NCI-H748 treated with DMSO at 0.1 percent for 48 hours (cell line): ENCODE measurements around the gene SLC6A8.
"Not testable (repeated sequence)": the region's sequence is repeated elsewhere in the genome, so short reads cannot be mapped to it uniquely, and the experiment has no call there.

Experiments
- DNase-seq: peaks from one replicate; lab custom pipeline; 2025; lab: John Stamatoyannopoulos, UW

The SLC6A8 gene

GRCh38 chrX:153693216-153694086 is 5.7 kb downstream of the SLC6A8 start:
- no peak for DNase-seq

- not testable (repeated sequence) for DNase-seq
Measured at GRCh38 chrX:153694256-153694655, 6.5 kb downstream of the SLC6A8 start.

DNA sequence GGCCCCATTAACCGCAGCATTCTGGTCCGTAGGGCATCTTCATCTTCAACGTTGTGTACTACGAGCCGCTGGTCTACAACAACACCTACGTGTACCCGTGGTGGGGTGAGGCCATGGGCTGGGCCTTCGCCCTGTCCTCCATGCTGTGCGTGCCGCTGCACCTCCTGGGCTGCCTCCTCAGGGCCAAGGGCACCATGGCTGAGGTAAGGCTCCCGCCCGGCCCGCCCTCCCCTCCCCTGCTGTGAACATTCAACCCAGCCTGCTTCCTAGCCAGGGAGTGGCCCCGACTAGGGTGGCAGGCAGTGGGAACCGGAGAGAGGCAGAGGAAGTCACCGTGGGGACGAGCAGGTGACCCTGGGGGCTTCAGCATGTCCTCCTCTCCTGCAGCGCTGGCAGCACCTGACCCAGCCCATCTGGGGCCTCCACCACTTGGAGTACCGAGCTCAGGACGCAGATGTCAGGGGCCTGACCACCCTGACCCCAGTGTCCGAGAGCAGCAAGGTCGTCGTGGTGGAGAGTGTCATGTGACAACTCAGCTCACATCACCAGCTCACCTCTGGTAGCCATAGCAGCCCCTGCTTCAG is 7.1 kb downstream of the SLC6A8 start:
- no peak for DNase-seq

DNA sequence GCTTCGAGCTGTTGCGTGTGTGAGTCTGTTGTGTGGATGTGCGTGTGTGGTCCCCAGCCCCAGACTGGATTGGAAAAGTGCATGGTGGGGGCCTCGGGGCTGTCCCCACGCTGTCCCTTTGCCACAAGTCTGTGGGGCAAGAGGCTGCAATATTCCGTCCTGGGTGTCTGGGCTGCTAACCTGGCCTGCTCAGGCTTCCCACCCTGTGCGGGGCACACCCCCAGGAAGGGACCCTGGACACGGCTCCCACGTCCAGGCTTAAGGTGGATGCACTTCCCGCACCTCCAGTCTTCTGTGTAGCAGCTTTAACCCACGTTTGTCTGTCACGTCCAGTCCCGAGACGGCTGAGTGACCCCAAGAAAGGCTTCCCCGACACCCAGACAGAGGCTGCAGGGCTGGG is 8.4 kb downstream of the SLC6A8 start:
- DNase-seq, result no peak

- DNase-seq, result not testable (repeated sequence)
Measured at GRCh38 chrX:153696538-153696937, 8.8 kb downstream of the SLC6A8 start.

DNA sequence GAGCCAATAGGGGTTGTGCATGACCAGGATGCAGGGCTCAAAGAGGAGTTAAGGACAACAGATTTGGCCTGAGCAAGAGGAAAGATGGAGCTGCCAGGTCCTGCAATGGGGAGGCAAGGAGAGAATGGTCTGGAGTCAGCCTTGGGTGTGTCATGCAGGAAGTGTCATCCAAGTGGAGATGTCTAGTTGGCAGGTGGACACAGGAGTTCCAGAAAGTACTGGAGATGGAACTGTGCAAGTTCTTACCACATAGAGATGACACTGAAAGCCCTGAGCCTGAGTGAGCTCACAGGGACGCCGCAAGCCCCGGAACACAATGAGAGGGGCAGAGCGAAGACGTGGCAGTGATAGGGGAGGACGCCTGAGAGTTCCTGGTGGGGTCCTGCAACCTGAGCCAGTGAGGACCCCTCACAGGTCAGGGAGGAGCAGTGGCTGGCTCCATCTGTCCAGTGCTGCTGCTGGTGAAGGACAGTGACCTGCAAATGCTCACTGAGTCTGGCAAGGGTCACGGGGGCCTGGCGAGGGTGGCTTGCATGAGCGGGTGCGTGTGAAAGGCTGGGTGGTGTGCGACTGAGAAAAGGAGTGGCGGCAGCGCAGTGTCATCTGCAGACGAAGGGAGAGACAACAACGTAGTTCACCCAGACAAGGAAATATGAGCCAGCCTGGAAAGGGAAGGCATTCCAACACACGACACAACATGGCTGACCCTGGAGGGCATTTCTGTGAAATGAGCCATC is 9.4 kb downstream of the SLC6A8 start:
- not testable (repeated sequence) for DNase-seq

DNA sequence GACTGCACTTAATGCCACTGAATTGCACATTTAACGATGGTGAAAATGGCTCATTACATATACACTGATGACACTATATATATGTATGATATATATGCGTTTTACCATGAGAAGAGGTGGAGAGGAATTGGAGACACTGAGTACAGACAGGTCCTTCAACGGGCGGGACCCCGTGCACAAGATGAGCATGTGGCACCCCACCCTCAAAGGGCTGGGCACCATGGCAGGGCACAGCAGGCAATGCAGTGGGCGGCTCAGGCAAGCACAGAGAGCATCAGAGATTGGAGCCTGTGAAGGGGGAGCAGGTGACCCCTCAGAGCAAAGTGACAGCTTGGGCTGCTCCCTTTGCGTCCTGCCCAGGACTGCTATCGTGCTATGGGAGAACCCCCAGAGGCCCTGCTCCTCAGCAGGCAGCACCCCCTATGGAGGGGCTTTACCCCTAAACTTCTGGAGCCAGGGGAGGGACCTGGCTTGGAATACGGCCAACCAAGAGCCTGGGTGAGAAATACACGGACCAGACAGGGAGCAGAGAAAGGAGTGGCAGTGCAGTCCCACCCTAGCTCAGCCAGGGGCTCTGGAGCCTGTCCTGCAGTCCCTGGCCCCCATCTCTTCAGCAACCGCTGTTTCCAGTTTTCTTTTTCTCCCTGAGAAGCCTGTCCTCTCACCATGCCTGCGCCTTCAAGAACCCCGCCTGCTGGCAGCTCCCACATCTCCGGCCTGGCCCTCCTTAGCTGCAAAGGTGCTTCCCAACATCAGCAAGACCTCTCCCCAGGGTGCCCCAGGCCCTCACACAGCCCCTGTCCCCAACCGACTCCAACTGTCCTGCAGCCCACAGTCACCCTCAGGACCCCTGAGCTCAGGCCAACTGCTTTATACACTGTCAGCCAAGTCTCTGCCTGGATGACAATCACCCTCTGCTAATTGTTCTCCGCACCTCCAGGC is 10.5 kb downstream of the SLC6A8 start:
- no peak for DNase-seq

DNA sequence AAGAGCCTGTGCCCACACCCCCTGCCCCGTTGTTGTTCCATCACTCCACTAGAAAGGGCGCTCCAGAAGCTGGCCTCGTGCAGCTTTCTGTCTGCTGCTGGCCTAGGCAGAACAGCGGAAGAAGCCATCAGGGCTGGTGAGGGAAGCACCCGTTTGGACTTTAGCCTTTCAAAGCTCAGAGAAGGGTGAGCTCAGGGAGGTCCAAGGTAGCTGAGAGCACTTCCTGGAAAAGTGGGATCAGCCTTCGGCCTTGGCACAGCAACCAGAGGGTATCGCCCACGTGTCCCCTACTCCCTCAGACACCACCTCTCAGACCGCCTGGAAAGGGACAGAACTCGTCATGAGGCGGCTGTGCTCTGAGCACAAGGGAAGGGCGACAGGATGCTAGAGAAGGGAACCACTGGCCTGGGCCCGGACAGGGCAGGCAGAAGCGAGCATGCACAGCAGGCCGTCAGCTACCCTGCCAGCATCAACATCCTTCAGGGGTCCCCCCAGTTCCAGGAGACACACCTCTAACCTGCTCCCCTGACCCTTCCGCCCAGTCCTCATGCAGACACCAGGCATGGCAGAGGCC is 11.6 kb downstream of the SLC6A8 start:
- not testable (repeated sequence) for DNase-seq

DNA sequence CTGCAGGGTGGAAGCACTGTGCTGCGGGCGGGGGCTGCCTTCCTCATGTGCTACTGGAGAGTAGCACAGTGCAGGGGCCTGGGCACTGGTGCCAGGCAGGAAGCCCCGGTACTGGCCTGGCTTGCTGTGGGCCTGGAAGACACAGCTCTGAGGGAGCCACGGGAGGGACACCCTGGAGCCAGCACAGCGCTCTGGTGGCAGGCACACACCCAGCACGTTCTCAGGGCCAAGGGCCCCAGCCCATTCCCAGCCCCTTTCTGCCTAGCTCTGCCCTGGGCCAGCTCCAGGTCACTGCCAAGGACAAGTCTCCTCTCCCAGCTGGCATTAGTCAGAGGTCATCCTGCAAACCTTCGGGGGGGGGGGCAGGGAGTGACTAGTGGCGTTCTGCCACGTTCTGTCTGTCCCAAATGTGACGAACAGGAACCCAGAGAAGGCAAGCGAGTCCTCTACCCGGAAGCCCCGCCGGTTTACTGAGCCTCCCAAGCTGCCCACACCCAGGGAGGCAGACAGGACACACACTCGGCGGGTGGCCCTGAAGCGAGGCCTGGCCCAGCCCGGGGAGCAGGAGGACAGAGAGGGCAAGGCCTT is 12.2 kb downstream of the SLC6A8 start:
- not testable (repeated sequence) for DNase-seq

DNA sequence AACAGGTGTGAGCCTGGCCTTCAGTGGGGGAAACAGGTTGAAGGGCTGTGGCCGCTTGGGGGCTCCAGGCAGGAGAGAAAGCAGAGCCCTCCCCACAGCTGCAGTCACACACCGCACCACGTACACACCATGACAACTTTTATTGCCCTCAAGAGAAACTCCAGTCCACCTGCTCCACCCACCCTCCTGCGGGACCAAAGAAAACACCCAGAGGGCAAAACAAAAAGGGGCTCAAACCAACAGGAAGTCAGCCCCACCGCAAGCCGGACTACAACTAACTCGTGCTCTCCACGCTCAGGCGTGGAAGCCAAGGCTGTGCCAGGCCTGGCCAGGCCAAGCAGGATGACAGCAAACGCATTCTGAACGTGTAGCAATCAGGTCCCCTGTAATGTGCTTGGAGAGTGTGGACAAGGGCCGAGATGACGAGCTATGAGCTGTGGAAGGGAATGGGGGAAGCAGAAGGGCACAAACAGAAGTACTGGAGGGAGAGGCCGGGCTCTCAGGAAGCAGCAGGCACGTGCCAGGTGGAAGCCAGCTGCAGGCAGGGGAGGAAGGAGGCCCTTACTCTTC is 12.7 kb downstream of the SLC6A8 start:
- DNase-seq, result no peak

DNA sequence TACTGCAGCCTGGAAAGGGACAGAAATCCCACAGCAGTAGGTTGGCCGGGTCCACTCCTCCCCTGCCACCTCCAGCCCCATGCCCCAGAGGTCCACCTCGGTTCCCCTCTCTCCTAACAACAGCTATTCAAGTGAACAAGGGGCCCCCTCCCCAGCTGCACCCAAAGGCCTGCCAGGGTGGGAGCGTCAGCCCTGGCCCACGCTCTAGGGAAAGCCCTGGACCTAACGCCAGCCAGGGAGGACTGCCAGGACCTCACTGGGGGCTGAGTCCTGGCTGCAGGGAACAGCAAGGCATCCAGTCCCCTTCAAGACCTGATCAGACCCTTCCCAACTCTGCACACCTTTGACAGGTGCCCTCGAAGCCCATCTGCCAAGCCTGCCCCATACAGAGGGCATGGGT is 13.2 kb downstream of the SLC6A8 start:
- DNase-seq, result no peak

DNA sequence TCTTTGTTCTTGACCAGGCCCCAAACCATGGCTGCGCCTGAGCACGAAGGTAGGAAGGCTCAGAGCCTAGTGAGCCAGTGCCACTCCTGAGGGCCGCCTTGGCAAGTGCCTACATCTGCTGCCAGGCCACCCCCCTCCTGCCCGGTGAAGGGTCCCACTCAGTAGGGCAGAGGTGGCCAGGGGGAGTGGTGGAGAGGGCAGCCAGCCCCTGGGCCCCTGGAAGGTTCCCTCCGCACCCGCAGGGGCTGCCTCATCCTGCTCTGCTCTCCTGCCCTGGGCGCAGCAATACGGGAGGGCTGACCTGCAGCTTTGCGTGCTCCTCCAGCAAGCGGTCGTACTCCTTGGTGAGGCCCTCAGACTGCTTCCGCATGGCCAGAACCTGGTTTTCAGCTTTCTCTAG is 14.0 kb downstream of the SLC6A8 start:
- no peak for DNase-seq

GRCh38 chrX:153702336-153703035 is 14.8 kb downstream of the SLC6A8 start:
- no peak for DNase-seq

- DNase-seq, result no peak
Measured at GRCh38 chrX:153703036-153703370, 15.3 kb downstream of the SLC6A8 start.

- DNase-seq, result no peak
Measured at GRCh38 chrX:153704021-153704526, 16.3 kb downstream of the SLC6A8 start.

GRCh38 chrX:153704631-153705402 is 17.1 kb downstream of the SLC6A8 start:
- not testable (repeated sequence) for DNase-seq

- not testable (repeated sequence) for DNase-seq
Measured at GRCh38 chrX:153705403-153706060, 17.8 kb downstream of the SLC6A8 start.

- DNase-seq, result no peak
Measured at GRCh38 chrX:153706799-153707198, 19.1 kb downstream of the SLC6A8 start.

- no peak for DNase-seq
Measured at GRCh38 chrX:153707406-153707805, 19.7 kb downstream of the SLC6A8 start.
